ENCODE measurements around the gene SFXN3.

DNA sequence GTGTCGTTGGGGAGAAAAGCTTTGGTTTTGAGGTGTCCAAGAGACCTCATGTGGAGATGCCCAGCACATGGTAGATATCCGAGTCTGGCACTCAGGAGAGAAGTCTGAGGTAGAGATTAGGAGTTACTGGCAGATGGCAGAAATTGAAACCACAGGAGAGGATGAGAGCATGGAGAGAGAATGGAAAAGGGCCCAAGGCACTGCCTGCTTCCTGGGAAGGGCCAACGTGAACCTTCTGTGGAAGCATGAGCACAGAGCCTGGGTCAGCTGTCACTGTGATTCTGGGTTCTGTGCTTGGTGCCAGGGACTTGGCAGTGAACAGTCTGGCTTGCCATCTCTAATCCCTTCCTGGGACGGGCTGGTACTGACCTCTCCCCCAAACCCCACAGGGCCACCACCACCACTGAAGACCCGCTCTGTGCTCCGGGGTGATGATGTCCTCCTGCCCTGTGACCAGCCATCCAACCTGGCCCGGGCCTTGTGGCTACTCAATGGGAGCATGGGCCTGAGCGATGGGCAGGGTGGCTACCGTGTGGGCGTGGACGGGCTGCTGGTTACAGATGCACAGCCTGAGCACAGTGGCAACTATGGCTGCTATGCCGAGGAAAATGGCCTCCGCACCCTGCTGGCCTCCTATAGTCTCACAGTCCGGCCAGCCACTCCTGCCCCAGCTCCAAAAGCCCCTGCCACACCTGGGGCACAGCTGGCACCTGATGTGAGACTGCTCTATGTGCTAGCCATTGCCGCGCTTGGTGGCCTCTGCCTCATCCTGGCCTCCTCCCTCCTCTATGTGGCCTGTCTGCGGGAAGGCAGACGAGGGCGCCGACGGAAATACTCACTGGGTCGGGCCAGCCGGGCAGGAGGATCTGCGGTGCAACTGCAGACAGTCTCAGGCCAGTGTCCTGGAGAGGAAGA is 47.9 kb upstream of the SFXN3 start:
- TF ChIP-seq, protein P1, sequence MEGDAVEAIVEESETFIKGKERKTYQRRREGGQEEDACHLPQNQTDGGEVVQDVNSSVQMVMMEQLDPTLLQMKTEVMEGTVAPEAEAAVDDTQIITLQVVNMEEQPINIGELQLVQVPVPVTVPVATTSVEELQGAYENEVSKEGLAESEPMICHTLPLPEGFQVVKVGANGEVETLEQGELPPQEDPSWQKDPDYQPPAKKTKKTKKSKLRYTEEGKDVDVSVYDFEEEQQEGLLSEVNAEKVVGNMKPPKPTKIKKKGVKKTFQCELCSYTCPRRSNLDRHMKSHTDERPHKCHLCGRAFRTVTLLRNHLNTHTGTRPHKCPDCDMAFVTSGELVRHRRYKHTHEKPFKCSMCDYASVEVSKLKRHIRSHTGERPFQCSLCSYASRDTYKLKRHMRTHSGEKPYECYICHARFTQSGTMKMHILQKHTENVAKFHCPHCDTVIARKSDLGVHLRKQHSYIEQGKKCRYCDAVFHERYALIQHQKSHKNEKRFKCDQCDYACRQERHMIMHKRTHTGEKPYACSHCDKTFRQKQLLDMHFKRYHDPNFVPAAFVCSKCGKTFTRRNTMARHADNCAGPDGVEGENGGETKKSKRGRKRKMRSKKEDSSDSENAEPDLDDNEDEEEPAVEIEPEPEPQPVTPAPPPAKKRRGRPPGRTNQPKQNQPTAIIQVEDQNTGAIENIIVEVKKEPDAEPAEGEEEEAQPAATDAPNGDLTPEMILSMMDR (IDR thresholded peaks at IDR 0.05; ENCODE audit: low read length): no peak
- TF ChIP-seq EZH2 (IDR thresholded peaks at IDR 0.05; ENCODE audit: borderline replicate concordance, low read length): no peak

Data from OCI-LY1 (cell line).